K562 (cell line): Measurements from ENCODE around the gene FES.

ENCODE experiments used
- CC2D1A ChIP-seq: fragments of 450-650 bp; IDR thresholded peaks from 2 replicates; pipeline ENCODE4 v1.6.1; 2017; ENCODE audit warnings: mild to moderate bottlenecking
- FOXJ3 ChIP-seq: sonication (generic); formaldehyde crosslinking; IDR thresholded peaks from 2 replicates; pipeline ENCODE4 v1.4.0; 2020; ENCODE audit warnings: mild to moderate bottlenecking, missing genetic modification reagents
- KLF1 ChIP-seq: fragments of 450-650 bp; IDR thresholded peaks from 2 replicates; pipeline ENCODE4 v1.6.1; 2016; ENCODE audit warnings: missing genetic modification characterization, missing compliant biosample characterization
- NCOA4 ChIP-seq: fragments of 450-650 bp; IDR thresholded peaks from 2 replicates; pipeline ENCODE4 v1.6.1; 2018; ENCODE audit warnings: mild to moderate bottlenecking; ENCODE audit not compliant: partially characterized antibody
- NFYB ChIP-seq: IDR thresholded peaks from 2 replicates; pipeline ENCODE4 v1.6.1; 2011; ENCODE audit warnings: mild to moderate bottlenecking, moderate library complexity; ENCODE audit not compliant: insufficient read length; ENCODE audit errors: extremely low read depth
- ZNF239 ChIP-seq: fragments of 250-450 bp; sonication (Bioruptor Pico); IDR thresholded peaks from 2 replicates; pipeline ENCODE4 v1.4.0; 2020; ENCODE audit warnings: mild to moderate bottlenecking
- TF ChIP-seq, protein P1 (sequence below): sonication (generic); formaldehyde crosslinking; IDR thresholded peaks from 2 replicates; pipeline ENCODE4 v1.8.1; 2022; ENCODE audit warnings: missing genetic modification reagents
- TF ChIP-seq, protein P2 (sequence below): fragments of 250-450 bp; sonication (Bioruptor Pico); IDR thresholded peaks from 2 replicates; pipeline ENCODE4 v1.8.0; 2021; ENCODE audit warnings: moderate library complexity, mild to moderate bottlenecking, inconsistent platforms
- TF ChIP-seq, protein P3 (sequence below): IDR thresholded peaks from 3 replicates; pipeline ENCODE4 v1.6.1; 2011; ENCODE audit warnings: borderline replicate concordance, mild to moderate bottlenecking; ENCODE audit not compliant: insufficient read length, insufficient read depth

DNA sequence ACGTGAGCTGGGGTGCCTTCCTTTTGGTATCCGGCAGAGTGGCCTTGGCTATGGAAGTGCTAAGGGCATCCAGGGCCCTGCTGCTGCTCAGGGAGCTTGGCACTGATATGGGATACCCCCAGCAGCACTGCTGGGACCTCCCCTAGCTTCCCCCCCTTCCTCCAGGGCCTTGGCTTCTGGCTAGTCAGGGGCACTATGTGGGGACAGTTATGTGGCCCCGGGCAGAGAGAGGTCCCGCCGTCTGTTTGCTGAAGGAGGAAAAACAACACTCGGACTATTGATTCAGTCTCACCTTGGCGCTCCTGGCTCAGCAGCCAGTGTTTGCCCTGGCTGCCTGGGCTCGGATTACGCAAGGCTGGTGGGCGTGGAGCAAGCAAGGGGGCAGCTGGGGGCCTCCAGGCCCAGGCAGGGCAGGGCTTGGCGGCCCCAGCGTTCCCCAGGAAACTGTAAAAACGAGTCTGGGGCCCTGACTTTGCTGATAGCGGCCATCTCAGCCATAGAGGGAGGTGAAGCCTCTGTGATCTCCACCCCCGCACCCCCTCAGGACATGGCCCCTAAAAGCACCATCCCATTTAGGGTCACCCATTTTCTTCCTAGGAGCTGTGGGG is 10.2 kb upstream of the FES start:
- TF ChIP-seq KLF1 (tag), result no peak
- TF ChIP-seq, protein P1, sequence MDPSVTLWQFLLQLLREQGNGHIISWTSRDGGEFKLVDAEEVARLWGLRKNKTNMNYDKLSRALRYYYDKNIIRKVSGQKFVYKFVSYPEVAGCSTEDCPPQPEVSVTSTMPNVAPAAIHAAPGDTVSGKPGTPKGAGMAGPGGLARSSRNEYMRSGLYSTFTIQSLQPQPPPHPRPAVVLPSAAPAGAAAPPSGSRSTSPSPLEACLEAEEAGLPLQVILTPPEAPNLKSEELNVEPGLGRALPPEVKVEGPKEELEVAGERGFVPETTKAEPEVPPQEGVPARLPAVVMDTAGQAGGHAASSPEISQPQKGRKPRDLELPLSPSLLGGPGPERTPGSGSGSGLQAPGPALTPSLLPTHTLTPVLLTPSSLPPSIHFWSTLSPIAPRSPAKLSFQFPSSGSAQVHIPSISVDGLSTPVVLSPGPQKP, result no peak
- TF ChIP-seq NCOA4, result no peak
- no peak for TF ChIP-seq FOXJ3 (CRISPR knock-in tag)
- TF ChIP-seq, protein P2, sequence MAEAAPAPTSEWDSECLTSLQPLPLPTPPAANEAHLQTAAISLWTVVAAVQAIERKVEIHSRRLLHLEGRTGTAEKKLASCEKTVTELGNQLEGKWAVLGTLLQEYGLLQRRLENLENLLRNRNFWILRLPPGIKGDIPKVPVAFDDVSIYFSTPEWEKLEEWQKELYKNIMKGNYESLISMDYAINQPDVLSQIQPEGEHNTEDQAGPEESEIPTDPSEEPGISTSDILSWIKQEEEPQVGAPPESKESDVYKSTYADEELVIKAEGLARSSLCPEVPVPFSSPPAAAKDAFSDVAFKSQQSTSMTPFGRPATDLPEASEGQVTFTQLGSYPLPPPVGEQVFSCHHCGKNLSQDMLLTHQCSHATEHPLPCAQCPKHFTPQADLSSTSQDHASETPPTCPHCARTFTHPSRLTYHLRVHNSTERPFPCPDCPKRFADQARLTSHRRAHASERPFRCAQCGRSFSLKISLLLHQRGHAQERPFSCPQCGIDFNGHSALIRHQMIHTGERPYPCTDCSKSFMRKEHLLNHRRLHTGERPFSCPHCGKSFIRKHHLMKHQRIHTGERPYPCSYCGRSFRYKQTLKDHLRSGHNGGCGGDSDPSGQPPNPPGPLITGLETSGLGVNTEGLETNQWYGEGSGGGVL (CRISPR knock-in tag), result no peak
- TF ChIP-seq ZNF239 (CRISPR knock-in tag), result no peak
- no peak for TF ChIP-seq NFYB
- no peak for TF ChIP-seq CC2D1A
- TF ChIP-seq, protein P3, sequence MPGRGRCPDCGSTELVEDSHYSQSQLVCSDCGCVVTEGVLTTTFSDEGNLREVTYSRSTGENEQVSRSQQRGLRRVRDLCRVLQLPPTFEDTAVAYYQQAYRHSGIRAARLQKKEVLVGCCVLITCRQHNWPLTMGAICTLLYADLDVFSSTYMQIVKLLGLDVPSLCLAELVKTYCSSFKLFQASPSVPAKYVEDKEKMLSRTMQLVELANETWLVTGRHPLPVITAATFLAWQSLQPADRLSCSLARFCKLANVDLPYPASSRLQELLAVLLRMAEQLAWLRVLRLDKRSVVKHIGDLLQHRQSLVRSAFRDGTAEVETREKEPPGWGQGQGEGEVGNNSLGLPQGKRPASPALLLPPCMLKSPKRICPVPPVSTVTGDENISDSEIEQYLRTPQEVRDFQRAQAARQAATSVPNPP, result no peak
